ENCODE data around the gene RAB4A.

DNA sequence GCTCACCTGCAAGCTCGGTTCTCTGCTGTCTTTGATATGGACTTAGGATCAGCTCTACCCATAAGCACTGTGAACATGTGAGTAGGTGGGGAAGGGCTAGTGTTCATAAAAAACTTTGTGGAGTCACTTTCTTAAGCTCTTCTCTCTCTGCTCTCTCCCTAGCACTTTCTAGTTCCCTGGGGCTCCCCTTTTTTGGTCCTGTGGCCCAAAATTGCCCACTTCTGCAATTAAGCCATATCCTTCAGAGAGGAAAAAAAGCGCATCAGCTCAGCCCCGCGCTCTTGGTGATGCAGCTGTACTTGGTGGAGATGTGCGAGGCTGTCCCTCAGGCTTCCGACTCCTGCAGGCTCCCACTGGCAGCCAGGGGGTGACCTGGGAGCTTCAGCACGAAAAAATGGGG lies 48.6 kb downstream of the RAB4A start:
- no peak for TF ChIP-seq POLR2A (IDR thresholded peaks at IDR 0.05)
- TF ChIP-seq, protein P1, sequence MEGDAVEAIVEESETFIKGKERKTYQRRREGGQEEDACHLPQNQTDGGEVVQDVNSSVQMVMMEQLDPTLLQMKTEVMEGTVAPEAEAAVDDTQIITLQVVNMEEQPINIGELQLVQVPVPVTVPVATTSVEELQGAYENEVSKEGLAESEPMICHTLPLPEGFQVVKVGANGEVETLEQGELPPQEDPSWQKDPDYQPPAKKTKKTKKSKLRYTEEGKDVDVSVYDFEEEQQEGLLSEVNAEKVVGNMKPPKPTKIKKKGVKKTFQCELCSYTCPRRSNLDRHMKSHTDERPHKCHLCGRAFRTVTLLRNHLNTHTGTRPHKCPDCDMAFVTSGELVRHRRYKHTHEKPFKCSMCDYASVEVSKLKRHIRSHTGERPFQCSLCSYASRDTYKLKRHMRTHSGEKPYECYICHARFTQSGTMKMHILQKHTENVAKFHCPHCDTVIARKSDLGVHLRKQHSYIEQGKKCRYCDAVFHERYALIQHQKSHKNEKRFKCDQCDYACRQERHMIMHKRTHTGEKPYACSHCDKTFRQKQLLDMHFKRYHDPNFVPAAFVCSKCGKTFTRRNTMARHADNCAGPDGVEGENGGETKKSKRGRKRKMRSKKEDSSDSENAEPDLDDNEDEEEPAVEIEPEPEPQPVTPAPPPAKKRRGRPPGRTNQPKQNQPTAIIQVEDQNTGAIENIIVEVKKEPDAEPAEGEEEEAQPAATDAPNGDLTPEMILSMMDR (IDR thresholded peaks at IDR 0.05): no peak

Measured in thyroid gland (tissue), 4 donors.